Measurements from ENCODE around the gene ARHGEF10L.

ARHGEF10L gene

DNA sequence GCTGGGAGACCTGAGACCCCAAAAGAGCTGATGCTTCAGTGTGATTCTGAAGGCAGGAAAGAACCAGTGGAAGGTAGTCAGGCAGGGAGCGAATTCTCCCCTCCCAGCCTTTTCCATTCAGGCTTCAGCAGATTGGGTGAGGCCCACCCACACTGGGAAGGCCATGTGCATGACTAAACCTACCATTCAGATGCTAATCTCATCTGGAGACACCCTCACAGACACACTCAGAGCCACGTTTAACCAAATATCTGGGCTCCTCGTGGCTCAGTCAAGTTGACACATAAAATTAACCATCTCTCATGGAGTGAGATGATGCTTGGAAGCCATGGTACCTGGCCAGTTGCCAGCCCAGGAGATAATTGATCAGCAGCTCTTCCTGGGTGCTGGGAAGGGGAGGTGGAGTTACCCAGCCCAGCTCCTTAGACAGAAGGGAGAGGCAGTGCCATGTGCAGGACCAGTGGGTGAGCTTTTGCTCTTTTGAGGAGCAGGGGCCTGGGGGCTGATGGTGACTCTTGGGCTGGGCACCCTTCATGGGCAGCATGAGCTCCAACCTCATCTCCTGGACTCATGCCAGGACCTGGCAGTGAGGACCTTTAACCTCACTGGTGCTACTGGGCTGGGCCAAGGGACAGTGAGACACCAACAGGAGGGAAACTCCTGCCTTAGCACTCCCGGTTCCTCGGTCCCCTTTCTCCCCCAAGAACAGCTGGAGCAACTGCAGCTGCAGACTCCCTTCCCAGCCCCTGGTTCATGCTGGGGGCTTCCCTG lies 126.6 kb downstream of the ARHGEF10L start:
- DNase-seq = no peak

- no peak for DNase-seq
Measured at GRCh38 chr1:17667641-17668040, 128.1 kb downstream of the ARHGEF10L start.

DNA sequence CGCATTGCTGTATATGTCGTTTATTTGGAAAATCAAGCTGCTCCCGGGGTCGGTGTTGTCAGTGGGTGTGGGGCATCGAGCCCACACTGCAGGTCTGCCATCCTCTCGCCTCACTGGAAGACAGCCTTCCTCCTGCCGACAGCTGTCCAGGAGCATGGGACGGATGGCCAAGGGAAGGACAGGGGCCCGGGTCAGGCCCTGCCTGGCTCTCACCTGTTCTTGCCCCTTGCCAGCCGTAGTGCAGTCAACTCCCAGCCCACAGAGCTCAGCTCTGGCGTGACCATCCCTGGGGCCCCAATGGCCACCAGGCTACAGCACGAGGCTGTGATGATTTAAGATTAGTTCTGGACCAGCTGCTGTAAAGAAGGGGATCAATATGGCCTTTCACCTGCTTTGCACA lies 128.7 kb downstream of the ARHGEF10L start:
- no peak for DNase-seq

DNA sequence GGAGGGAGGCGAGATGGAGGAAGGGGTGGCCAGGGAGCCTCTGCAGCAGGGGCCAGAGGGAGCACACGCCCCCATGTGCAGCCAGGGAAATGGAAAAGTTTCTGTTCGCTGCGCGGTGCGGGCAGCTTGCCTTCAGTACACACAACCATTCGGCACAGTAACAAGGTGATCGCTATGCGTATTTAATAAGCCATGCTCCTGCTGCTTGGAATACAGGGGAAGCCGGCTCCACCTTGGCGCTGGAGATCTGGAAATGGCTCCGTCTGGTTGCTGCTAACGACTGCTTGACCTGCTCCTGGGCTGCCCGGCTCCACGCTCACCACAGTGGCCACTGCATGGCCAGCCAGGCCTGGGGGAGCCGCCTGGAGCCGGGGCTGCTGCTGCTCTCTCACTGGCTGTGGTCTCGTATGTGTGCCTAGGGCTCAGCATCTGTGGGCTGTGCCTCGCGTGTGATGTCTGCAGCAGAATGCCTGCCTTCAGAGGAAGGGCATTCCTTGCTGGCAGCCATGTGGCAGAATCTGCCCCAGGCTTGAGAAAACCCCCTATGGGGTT lies 129.2 kb downstream of the ARHGEF10L start:
- no peak for DNase-seq

DNA sequence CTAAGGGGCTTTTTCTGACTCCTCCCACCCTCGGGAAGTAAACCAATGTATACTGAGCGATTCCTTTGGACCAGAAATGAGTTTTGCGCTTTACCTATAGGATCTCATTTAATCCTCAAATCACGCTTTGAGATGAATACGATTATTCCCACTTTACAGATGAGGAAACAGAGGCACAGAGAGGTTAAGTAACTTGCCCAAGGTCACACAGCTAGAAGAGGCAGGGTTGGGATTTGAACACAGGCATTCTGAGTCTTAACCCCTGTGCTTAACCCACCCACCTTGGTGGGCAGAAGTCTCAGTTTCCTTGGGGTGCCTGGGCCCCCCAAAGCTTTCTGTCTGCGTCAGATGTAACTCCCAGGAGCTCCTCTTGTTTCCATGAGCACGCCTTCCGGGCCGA lies 129.8 kb downstream of the ARHGEF10L start:
- DNase-seq = no peak

GRCh38 chr1:17669866-17670451 lies 130.5 kb downstream of the ARHGEF10L start:
- no peak for DNase-seq

DNA sequence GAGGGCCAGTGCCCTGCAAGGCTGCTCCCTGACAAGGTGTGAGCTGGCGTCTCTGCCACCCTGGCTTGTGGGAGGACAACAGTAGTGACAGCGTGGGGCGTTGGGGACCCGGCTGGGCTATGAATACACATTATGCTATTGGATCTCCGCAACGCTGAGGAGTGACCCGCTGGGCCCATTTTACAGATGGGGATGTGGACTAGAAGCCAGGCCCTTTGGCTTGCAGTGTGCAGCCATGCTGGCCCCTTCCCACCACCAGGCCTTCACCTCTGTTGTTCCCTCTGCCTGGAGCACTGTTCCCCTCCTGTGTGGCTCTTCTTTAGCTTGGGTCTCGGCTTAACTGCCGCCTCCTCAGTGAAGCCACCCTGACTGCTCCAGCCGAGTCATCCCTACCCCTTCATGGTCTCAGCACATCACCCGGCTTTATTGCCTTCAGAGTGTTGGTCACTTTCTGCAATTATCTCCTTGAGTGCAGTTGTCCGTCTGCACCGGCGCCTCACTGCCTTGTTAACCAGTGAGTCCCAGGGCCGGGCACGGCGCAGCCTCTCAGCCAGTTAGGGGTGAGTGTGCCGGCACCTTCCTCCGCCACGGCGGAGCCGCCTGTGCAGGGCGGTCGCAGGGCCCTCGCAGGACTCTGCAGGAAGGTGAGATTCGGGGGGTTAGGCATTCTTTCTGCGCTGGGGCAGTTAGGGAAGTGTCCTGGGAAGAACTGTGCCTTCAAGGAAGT lies 131.3 kb downstream of the ARHGEF10L start:
- no peak for DNase-seq

- DNase-seq = no peak
Measured at GRCh38 chr1:17671314-17671705, 131.8 kb downstream of the ARHGEF10L start.

GRCh38 chr1:17671741-17672140 lies 132.2 kb downstream of the ARHGEF10L start:
- DNase-seq = no peak

DNA sequence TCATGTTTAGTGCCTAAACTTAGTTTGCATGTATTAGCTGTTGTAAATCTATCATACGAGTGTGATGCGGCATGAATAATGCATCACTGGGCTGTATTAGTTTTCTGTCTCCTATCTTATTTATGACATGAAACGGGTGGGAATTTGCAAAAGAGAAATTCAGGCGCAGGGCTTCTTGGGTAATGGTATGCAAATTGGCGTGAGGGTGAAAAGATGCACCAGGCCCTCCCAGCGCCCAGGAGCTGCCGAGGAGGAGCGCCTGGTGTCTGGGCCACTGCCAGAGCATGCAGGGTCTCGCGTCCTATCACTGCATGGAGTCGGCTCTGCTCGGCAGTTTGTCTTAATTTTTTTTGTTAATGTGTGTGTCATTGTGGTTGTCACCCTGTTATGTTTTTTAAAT lies 132.7 kb downstream of the ARHGEF10L start:
- DNase-seq = no peak

DNA sequence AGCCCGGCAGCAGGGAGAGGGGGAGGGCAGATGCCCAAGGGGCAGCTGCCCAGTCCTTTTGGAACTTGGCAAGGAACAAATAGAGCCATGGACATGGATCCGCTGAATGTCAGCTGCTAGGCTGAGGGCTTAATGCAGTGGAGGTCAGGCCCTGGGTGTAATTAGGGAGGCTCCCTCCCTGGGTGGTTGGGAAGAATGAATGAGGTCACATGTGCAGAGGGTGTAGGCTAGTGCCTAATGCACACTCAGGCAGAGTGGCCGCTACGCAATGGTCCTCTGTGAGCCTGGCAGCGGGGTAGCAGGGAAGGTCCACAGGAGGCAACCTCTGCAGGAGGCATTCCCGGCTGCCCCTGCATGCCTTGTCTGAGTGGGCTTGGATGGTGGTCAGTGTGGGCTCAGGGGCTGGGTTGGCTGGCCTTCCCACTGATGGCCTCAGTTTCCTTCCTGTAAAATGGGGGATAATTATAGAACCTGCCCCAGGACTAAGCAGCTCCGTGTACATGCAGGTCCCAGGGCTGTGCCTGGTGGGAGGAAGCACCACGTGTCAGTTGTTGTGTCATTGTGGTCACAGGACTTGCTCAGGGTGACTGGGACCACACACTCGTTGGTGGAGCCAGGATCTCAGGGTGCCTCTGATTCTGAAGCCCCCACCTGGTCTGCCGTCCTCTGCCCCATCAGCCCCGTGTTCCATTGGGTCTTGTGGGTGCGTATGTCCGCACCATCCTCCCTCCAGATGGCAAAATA lies 134.0 kb downstream of the ARHGEF10L start:
- DNase-seq = no peak

GRCh38 chr1:17674726-17675500 lies 135.4 kb downstream of the ARHGEF10L start:
- DNase-seq = no peak

GRCh38 chr1:17675744-17676143 lies 136.2 kb downstream of the ARHGEF10L start:
- DNase-seq = no peak

DNA sequence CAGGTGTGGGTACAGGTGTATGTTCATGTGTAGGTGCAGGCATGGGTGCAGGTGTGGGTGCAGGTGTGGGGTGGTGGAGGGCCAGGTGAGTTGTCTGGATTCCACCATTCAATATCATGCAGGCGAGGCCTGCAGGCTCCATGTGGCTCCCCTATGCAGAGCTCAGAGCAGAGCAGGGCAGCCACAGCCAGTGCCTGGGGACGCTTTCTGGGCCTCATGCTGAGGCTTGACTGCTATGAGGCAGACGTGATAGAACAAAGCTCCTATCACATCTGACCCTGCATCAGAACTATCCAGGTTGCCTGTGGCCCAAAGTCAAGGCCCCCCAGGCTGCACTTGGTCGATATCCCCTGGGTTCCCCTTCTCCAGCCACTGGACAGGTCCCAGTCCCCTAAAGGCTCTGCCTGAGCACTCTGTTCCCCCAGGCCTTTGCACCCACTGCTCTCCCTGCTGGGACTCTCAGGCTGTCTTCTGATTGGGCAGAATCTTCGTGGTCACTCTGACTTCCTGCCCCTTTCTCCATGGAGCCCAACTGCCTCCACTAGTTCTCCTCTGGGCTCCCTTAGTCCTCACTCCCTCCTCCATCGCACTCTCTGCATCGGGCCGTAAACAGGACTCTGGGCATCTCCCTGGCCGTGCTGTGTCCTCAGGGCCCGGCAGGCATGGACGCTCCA lies 137.0 kb downstream of the ARHGEF10L start:
- DNase-seq = no peak

DNA sequence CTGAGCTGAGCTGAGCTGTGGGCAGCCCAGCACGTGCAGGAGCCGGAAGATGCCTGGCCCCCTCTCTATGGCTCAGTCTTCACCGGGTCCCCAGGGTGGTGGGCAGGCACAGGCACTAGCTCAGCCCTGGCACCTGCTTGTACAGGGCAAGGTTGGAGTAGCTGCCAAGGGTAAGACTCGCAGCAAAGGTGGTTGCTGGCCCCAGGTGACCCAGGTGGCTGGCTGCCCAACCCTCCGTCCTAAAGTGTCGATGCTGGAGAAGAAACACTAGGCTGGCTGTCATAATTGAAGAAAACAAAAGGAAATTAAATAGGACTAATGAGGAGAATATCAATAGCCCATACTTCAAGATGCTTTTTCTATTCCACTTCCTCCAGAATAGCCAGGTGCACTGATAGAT lies 138.5 kb downstream of the ARHGEF10L start:
- no peak for DNase-seq

GRCh38 chr1:17679856-17680255 lies 140.4 kb downstream of the ARHGEF10L start:
- DNase-seq = no peak

- DNase-seq = no peak
Measured at GRCh38 chr1:17680308-17680707, 140.8 kb downstream of the ARHGEF10L start.

- no peak for DNase-seq
Measured at GRCh38 chr1:17682400-17682799, 142.9 kb downstream of the ARHGEF10L start.

DNA sequence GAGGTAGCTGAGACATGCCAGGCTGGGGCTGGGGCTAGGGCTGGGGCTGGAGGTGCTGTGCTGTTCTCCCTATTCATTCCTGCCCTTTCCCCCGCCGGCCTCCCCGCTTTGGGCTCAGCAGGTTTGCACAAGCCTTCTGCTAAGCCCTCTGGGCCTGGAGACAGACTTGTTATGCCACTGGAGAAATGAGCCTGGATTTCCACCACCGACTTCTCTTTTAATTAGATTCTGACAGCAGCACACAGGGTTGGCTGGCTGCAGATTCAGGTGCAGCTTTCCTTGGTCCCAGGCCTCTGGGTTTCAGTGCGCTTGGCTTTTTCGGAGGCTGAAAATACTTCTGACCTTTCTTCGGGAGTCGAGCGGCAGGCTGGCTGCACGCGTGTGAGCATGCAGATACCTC lies 144.1 kb downstream of the ARHGEF10L start:
- DNase-seq = no peak

DNA sequence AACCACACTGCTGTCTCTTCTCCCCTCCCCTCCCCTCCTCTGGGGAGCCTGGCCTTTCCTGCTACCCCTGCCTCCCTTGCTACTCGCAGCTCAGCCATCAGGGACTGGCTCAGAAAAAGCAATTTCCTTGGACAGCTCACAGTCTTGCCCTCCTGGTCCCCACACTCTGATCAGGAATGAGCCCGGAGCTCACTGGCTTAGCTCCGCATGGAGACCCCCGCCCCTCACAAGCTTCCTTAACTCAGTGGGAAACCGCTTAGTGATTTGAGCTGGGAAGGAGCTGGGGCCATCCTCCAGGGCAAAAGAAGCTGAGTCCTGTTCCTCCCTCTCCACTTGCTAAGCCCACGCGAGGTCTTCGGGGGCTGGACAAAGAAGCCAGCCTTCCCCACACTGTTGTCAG lies 145.3 kb downstream of the ARHGEF10L start:
- no peak for DNase-seq

DNA sequence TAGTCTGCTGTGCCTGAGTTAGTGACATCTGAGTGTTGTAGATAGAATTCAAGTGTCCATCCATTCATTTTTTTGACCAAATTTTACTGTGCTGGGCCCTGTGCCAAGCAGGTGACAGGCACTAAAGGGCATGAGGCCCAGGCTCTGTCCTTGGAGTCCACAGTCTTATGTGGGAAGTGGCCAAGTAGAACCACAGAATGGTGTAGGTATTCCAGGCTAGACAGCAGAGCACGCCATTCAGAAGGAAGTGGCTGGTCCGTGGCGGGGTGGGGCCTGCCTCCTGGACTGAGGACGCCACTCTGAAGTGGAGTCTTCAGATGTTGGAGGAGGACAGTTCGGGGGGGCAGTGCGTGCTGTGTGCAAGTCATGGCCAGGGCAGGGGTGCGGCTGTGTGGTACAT lies 146.8 kb downstream of the ARHGEF10L start:
- no peak for DNase-seq

DNA sequence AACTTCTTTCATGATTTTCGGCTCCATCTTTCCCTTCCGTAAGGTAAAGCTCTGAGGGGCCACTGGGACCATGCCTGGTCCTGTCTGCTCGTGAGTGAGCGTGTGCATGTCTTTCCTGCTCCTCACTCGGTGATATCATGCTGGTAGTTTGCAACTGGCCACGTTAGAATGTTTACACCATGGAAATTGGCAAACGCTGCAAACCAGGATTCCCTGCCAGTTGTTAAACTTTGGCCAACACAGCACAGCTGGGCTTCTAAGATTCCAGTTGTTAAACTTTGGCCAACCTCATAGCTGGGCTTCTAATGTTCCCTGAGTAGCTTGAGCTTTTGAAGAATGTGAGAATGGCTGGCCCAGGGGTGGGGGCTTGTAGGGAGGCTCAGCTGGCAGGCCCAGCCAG lies 147.6 kb downstream of the ARHGEF10L start:
- no peak for DNase-seq

Data from stimulated activated CD4-positive, alpha-beta T cell treated with anti-CD3 and anti-CD28 coated beads, Interleukin-12 subunit alpha, Interleukin-12 subunit beta, amount 100 ng/mL, for 4 hours (primary cell).